GM19468 (cell line): Measurements from ENCODE around the gene TXNRD1.
"Not testable (repeated sequence)": the region's sequence is repeated elsewhere in the genome, so short reads cannot be mapped to it uniquely, and the experiment has no call there.

Experiments used
- ATAC-seq: cut with Tn5 transposase; IDR thresholded peaks from one replicate; pipeline ENCODE4 v1.9.1; 2021; ENCODE audit warnings: mild to moderate bottlenecking, moderate library complexity, moderate number of reproducible peaks; ENCODE audit not compliant: unreplicated experiment; ENCODE audit errors: extremely low read depth

The TXNRD1 gene

DNA sequence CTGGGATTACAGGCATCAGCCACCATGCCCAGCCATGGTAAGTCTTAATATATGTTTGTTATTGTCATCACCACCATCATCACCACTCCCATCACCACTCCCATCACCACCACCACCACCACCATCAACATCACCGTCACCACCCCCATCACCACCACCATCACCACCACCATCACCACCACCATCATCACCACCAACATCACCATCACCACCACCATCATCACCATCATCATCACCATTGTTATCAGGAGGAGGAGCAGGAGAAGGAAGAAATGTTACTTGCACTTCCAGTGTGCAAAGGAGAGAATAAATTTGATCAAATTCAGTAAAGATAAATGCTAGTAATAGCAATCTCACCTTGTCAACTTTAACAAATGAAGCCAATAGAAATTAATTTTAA, 169.9 kb downstream of the TXNRD1 start:
- ATAC-seq: no peak

GRCh38 chr12:104386461-104386860, 170.9 kb downstream of the TXNRD1 start:
- ATAC-seq: no peak

- ATAC-seq: no peak
Observed at GRCh38 chr12:104387190-104387589, 171.6 kb downstream of the TXNRD1 start.

- not testable (repeated sequence) for ATAC-seq
Observed at GRCh38 chr12:104394086-104394485, 178.5 kb downstream of the TXNRD1 start.
